WTC11 (cell line): ENCODE measurements around the gene ADCYAP1. TPM values are rescaled to one million over a fixed set of nuclear protein-coding genes. Genes with fewer than 3 reads are reported as not detected.

Source experiments
- ATAC-seq: fragments of 200-7000 bp; cut with Tn5 transposase; 2 replicates; pipeline ENCODE4 v1.10.0; 2021; ENCODE audit warnings: mild to moderate bottlenecking, moderate library complexity
- CTCF ChIA-PET: fragments of 300-600 bp; sonication (Branson Sonifier 250); formaldehyde crosslinking; loops from one replicate; lab custom pipeline; 2021; ENCODE audit warnings: antibody characterized with exemption; lab: Charles Lee
- POLR2A ChIA-PET: fragments of 350-600 bp; sonication (Branson Sonifier 250); formaldehyde crosslinking; loops from one replicate; lab custom pipeline; 2021; ENCODE audit warnings: antibody characterized with exemption; lab: Charles Lee
- DNase-seq: peaks from one replicate; pipeline ENCODE4 v3.0.0; 2021; ENCODE audit warnings: low spot score
- H3K27ac Mint-ChIP-seq: 2 replicates; pipeline ENCODE4 v1.8.0; 2021; ENCODE audit warnings: mixed read lengths
- H3K27me3 Mint-ChIP-seq: 2 replicates; pipeline ENCODE4 v1.8.0; 2021; ENCODE audit warnings: low read depth, mild to moderate bottlenecking, moderate library complexity, mixed read lengths
- H3K36me3 Mint-ChIP-seq: 2 replicates; pipeline ENCODE4 v1.8.0; 2021; ENCODE audit warnings: mixed read lengths
- H3K4me1 Mint-ChIP-seq: 2 replicates; pipeline ENCODE4 v1.8.0; 2022; ENCODE audit warnings: mixed read lengths
- H3K4me3 Mint-ChIP-seq: 2 replicates; pipeline ENCODE4 v1.8.0; 2021; ENCODE audit warnings: mild to moderate bottlenecking, moderate library complexity, mixed read lengths
- H3K9me3 Mint-ChIP-seq: 2 replicates; pipeline ENCODE4 v1.8.0; 2021; ENCODE audit warnings: mixed read lengths
- E2F4 ChIP-seq: sonication (generic); formaldehyde crosslinking; IDR thresholded peaks from 2 replicates; pipeline ENCODE4 v1.8.1; 2022; ENCODE audit warnings: low read depth, mild to moderate bottlenecking, moderate library complexity, missing genetic modification reagents, borderline replicate concordance
- E2F5 ChIP-seq: sonication (generic); formaldehyde crosslinking; IDR thresholded peaks from 2 replicates; pipeline ENCODE4 v1.8.1; 2022; ENCODE audit warnings: mild to moderate bottlenecking, moderate library complexity, missing genetic modification reagents
- EMX1 ChIP-seq: fragments of 250-450 bp; sonication (Bioruptor Pico); IDR thresholded peaks from 2 replicates; pipeline ENCODE4 v1.8.0; 2021; ENCODE audit warnings: mild to moderate bottlenecking
- ETV6 ChIP-seq: sonication (generic); formaldehyde crosslinking; IDR thresholded peaks from 2 replicates; pipeline ENCODE4 v1.8.1; 2022; ENCODE audit warnings: mild to moderate bottlenecking, missing genetic modification reagents
- FOXJ3 ChIP-seq: sonication (generic); formaldehyde crosslinking; IDR thresholded peaks from 2 replicates; pipeline ENCODE4 v1.9.0; 2021; ENCODE audit warnings: missing genetic modification reagents, mild to moderate bottlenecking, borderline replicate concordance
- FOXK1 ChIP-seq: sonication (generic); formaldehyde crosslinking; IDR thresholded peaks from 2 replicates; pipeline ENCODE4 v1.8.0; 2022; ENCODE audit warnings: mild to moderate bottlenecking, moderate library complexity, missing genetic modification reagents
- GTF2I ChIP-seq: fragments of 250-450 bp; sonication (Bioruptor Pico); conservative IDR thresholded peaks from 2 replicates; pipeline ENCODE4 v1.4.0; 2021; ENCODE audit warnings: mild to moderate bottlenecking
- IRF2 ChIP-seq: sonication (generic); formaldehyde crosslinking; IDR thresholded peaks from 2 replicates; pipeline ENCODE4 v1.8.0; 2022; ENCODE audit warnings: low read depth, missing genetic modification reagents, borderline replicate concordance
- JAZF1 ChIP-seq: fragments of 250-450 bp; sonication (Bioruptor Pico); IDR thresholded peaks from 2 replicates; pipeline ENCODE4 v1.9.0; 2021; ENCODE audit warnings: moderate library complexity, mild to moderate bottlenecking, inconsistent platforms
- MXD4 ChIP-seq: fragments of 250-450 bp; sonication (Bioruptor Pico); IDR thresholded peaks from 2 replicates; pipeline ENCODE4 v1.8.0; 2021; ENCODE audit warnings: mild to moderate bottlenecking, moderate library complexity, borderline replicate concordance
- NR3C1 ChIP-seq: sonication (generic); formaldehyde crosslinking; conservative IDR thresholded peaks from 2 replicates; pipeline ENCODE4 v1.8.1; 2023; ENCODE audit warnings: low read depth, mild to moderate bottlenecking, missing genetic modification reagents
- TCF7 ChIP-seq: sonication (generic); formaldehyde crosslinking; IDR thresholded peaks from 2 replicates; pipeline ENCODE4 v1.8.0; 2022; ENCODE audit warnings: mild to moderate bottlenecking, low read depth, missing genetic modification reagents, moderate library complexity
- TEAD4 ChIP-seq: sonication (generic); formaldehyde crosslinking; IDR thresholded peaks from 2 replicates; pipeline ENCODE4 v1.8.0; 2022; ENCODE audit warnings: mild to moderate bottlenecking, missing genetic modification reagents
- ZNF671 ChIP-seq: fragments of 250-450 bp; sonication (Bioruptor Pico); IDR thresholded peaks from 2 replicates; pipeline ENCODE4 v1.8.0; 2021; ENCODE audit warnings: mild to moderate bottlenecking
- total RNA-seq: library from RNA; stranded (reverse); gene quantifications from 3 replicates; pipeline ENCODE4 v1.2.3, GENCODE V29; 2021
- TF ChIP-seq, protein P1 (sequence below): sonication (generic); formaldehyde crosslinking; IDR thresholded peaks from 2 replicates; pipeline ENCODE4 v1.8.1; 2022; ENCODE audit warnings: missing genetic modification reagents, borderline replicate concordance
- TF ChIP-seq, protein P2 (sequence below): sonication (generic); formaldehyde crosslinking; IDR thresholded peaks from 2 replicates; pipeline ENCODE4 v1.8.1; 2022; ENCODE audit warnings: mild to moderate bottlenecking, missing genetic modification reagents, moderate library complexity, borderline replicate concordance
- TF ChIP-seq, protein P3 (sequence below): fragments of 250-450 bp; sonication (Bioruptor Pico); IDR thresholded peaks from 2 replicates; pipeline ENCODE4 v1.9.0; 2021; ENCODE audit warnings: mild to moderate bottlenecking
- TF ChIP-seq, protein P4 (sequence below): sonication (generic); formaldehyde crosslinking; IDR thresholded peaks from 2 replicates; pipeline ENCODE4 v1.8.1; 2023; ENCODE audit warnings: mild to moderate bottlenecking, moderate library complexity, missing genetic modification reagents

Gene ADCYAP1
- total RNA-seq, 1 experiment from 2014 or later: not detected

DNA sequence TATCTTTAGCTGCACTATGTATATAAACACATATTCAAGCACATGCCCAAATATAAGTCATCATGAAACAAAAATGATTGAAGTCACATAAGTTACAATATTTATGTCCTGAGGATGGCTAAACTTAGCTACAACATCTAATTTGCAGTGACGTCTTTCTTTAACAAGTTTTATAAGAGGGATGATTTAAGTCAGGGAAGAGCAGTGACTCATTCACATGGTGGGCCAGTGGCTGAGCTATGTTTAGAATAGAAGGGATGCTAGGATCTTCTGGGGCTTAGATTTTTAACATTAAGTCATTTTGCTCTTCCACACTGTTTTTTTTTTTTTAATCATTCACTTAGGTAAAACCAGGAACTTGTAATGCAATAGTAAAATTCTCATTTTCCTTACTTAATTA, 22.3 kb downstream of the ADCYAP1 start (continued):
- TF ChIP-seq, protein P1, sequence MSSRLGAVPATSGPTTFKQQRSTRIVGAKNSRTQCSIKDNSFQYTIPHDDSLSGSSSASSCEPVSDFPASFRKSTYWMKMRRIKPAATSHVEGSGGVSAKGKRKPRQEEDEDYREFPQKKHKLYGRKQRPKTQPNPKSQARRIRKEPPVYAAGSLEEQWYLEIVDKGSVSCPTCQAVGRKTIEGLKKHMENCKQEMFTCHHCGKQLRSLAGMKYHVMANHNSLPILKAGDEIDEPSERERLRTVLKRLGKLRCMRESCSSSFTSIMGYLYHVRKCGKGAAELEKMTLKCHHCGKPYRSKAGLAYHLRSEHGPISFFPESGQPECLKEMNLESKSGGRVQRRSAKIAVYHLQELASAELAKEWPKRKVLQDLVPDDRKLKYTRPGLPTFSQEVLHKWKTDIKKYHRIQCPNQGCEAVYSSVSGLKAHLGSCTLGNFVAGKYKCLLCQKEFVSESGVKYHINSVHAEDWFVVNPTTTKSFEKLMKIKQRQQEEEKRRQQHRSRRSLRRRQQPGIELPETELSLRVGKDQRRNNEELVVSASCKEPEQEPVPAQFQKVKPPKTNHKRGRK (CRISPR knock-in tag): no peak

- Mint-ChIP-seq H3K4me3 (no peak overlapping the region), H3K9me3 (no peaks in the 10 kb centered on the region), H3K27ac (no peak overlapping the region), H3K4me1 (no peaks in the 10 kb centered on the region), H3K36me3 (no peaks in the 10 kb centered on the region), H3K27me3 (0 out of 2 replicates have a peak, but pooled peaks cover 3% of the 10 kb centered on the region)
- ATAC-seq (no peak), DNase-seq (no peak)
- TF ChIP-seq TEAD4 (CRISPR knock-in tag) (no peak), MXD4 (CRISPR knock-in tag) (no peak), EMX1 (CRISPR knock-in tag) (no peak), NR3C1 (no peak), JAZF1 (CRISPR knock-in tag) (no peak)
- TF ChIP-seq, protein P2, sequence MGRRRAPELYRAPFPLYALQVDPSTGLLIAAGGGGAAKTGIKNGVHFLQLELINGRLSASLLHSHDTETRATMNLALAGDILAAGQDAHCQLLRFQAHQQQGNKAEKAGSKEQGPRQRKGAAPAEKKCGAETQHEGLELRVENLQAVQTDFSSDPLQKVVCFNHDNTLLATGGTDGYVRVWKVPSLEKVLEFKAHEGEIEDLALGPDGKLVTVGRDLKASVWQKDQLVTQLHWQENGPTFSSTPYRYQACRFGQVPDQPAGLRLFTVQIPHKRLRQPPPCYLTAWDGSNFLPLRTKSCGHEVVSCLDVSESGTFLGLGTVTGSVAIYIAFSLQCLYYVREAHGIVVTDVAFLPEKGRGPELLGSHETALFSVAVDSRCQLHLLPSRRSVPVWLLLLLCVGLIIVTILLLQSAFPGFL: no peak
- TF ChIP-seq, protein P3, sequence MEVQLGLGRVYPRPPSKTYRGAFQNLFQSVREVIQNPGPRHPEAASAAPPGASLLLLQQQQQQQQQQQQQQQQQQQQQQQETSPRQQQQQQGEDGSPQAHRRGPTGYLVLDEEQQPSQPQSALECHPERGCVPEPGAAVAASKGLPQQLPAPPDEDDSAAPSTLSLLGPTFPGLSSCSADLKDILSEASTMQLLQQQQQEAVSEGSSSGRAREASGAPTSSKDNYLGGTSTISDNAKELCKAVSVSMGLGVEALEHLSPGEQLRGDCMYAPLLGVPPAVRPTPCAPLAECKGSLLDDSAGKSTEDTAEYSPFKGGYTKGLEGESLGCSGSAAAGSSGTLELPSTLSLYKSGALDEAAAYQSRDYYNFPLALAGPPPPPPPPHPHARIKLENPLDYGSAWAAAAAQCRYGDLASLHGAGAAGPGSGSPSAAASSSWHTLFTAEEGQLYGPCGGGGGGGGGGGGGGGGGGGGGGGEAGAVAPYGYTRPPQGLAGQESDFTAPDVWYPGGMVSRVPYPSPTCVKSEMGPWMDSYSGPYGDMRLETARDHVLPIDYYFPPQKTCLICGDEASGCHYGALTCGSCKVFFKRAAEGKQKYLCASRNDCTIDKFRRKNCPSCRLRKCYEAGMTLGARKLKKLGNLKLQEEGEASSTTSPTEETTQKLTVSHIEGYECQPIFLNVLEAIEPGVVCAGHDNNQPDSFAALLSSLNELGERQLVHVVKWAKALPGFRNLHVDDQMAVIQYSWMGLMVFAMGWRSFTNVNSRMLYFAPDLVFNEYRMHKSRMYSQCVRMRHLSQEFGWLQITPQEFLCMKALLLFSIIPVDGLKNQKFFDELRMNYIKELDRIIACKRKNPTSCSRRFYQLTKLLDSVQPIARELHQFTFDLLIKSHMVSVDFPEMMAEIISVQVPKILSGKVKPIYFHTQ: no peak
- ChIA-PET POLR2A (no interaction called here), CTCF (interaction anchor here (0.6 to 0.9 kb wide), 2 partner anchors 17 to 29 kb away, joined by 3 to 4 read pairs; no protein-coding TSS in a partner anchor)
Measured at GRCh38 chr18:933082-933481, 28.4 kb downstream of the ADCYAP1 start.

GRCh38 chr18:934518-935133, 30.0 kb downstream of the ADCYAP1 start:
- ATAC-seq (no peak), DNase-seq (no peak)
- H3K27ac Mint-ChIP-seq: no peak overlapping the region
- no peaks in the 10 kb centered on the region for H3K36me3 Mint-ChIP-seq
- H3K4me1 Mint-ChIP-seq: peaks cover 9% of the 10 kb centered on the region
- H3K9me3 Mint-ChIP-seq: no peaks in the 10 kb centered on the region
- no peak for TF ChIP-seq FOXJ3 (CRISPR knock-in tag)
- no peak for TF ChIP-seq E2F5 (CRISPR knock-in tag)
- no peak for TF ChIP-seq TCF7 (CRISPR knock-in tag)
- TF ChIP-seq ETV6 (CRISPR knock-in tag): no peak
- TF ChIP-seq FOXK1 (CRISPR knock-in tag): no peak
- no peak overlapping the region for H3K4me3 Mint-ChIP-seq
- CTCF ChIA-PET: no interaction called here
- peaks cover 3% of the 10 kb centered on the region; the same call in 1 of the 2 replicates for H3K27me3 Mint-ChIP-seq
- POLR2A ChIA-PET: no interaction called here

DNA sequence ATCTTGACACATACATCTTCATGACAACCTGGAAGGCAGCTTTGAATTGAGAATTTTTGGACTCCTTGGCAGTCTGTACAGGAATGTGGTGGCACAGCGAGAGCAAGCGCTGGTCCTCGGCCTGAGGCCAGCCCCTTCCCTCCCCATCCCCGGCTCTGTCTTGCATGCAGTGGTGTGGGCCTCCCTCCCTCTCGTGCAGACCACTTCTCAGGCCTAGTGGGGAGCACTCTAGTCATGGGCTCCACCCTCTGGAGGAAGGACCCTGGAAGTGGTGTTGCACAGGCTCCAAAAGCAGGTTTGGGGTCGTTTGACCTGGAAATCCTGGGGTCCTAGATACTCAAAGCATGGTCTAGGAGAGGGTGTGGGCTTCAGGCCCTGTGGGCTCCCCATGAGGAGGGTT, 32.3 kb downstream of the ADCYAP1 start:
- Mint-ChIP-seq H3K27me3 (peaks cover 3% of the 10 kb centered on the region; the same call in 1 of the 2 replicates), H3K36me3 (no peaks in the 10 kb centered on the region), H3K27ac (no peak overlapping the region), H3K4me1 (peaks cover 9% of the 10 kb centered on the region), H3K4me3 (no peak overlapping the region), H3K9me3 (no peaks in the 10 kb centered on the region)
- ATAC-seq: no peak
- no peak for DNase-seq
- POLR2A ChIA-PET: no interaction called here
- CTCF ChIA-PET: no interaction called here
- TF ChIP-seq E2F4 (CRISPR knock-in tag): no peak
- no peak for TF ChIP-seq ZNF671 (CRISPR knock-in tag)
- no peak for TF ChIP-seq GTF2I (CRISPR knock-in tag)
- no peak for TF ChIP-seq IRF2 (CRISPR knock-in tag)
- TF ChIP-seq, protein P4, sequence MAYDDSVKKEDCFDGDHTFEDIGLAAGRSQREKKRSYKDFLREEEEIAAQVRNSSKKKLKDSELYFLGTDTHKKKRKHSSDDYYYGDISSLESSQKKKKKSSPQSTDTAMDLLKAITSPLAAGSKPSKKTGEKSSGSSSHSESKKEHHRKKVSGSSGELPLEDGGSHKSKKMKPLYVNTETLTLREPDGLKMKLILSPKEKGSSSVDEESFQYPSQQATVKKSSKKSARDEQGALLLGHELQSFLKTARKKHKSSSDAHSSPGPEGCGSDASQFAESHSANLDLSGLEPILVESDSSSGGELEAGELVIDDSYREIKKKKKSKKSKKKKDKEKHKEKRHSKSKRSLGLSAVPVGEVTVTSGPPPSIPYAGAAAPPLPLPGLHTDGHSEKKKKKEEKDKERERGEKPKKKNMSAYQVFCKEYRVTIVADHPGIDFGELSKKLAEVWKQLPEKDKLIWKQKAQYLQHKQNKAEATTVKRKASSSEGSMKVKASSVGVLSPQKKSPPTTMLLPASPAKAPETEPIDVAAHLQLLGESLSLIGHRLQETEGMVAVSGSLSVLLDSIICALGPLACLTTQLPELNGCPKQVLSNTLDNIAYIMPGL (CRISPR knock-in tag): no peak
